T-helper 2 cell treated with Interferon-gamma antibody and Interleukin-4, amounts not matched to agents 100 ng/mL and 5 ng/mL, for 36 hours (primary cell): Measurements from ENCODE around the gene ZNF146. TPM values are rescaled to one million over a fixed set of nuclear protein-coding genes. Genes with fewer than 3 reads are reported as not detected.
"Not testable (repeated sequence)": the region's sequence is repeated elsewhere in the genome, so short reads cannot be mapped to it uniquely, and the experiment has no call there.

ENCODE experiments used
- intact Hi-C: fragments of 100-400 bp; cut with micrococcal nuclease; formaldehyde crosslinking; loops from one replicate; pipeline ENCODE4 v1.15.1; 2023
- total RNA-seq: library from RNA; stranded (reverse); gene quantifications from 2 replicates; pipeline ENCODE4 v1.2.3, GENCODE V29; 2022

The ZNF146 gene
- 53.9 and 59.3 TPM in 2 replicates for total RNA-seq

GRCh38 chr19:36214386-36215275, at the start of gene ZNF146, which contains the start of gene ZNF565:
Gene ZNF146 (plus strand): TSS chr19:36215106. CDS start chr19:36236441, 21,335 bp downstream.
Gene ZNF565 (minus strand): TSS chr19:36214665. CDS start chr19:36201985, 12,680 bp downstream.
- intact Hi-C loops = loop anchor here (1.0 to 10.0 kb wide), 13 partner anchors 74 to 1253 kb away; partner anchors contain the start of genes CAPNS1, TBCB, THAP8 and WDR62

- intact Hi-C loops = no loop called here
Measured at GRCh38 chr19:36169084-36169760, 45.7 kb upstream of the ZNF146 start.

DNA sequence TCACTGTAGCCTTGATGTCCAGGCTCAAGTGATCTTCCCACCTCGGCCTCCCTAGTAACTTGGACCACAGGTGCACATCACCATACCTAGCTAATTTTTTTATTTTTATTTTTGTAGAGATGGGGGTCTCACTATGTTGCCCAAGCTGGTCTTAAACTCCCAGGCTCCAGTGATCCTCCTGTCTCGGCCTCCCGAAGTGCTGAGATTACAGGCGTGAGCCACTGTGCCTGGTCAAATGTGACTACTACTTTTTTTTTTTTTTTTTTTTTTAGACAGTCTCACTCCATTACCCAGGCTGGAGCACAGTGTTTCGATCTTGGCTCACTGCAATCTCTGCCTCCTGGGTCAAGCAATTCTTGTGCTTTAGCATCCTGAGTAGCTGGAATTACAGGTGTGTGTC, 42.1 kb upstream of the ZNF146 start:
- intact Hi-C loops = no loop called here

DNA sequence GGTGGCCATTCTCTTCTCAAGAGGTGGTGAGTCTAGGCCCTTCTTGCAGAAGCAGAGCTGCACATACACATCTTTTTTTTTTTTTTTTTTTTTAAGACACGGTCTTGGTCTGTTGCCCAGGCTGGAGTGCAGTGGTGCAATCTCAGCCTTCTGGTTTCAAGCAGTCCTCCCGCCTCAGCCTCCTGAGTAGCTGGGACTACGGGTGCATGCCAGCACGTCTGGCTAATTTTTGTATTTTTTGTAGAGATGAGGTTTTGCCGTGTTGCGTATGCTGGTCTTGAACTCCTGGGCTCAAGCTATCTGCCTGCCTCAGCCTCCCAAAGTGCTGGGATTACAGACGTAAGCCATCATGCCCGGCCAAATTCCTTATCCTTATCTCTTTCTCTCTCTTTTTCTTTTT, 41.1 kb upstream of the ZNF146 start:
- intact Hi-C loops = not testable (repeated sequence)

DNA sequence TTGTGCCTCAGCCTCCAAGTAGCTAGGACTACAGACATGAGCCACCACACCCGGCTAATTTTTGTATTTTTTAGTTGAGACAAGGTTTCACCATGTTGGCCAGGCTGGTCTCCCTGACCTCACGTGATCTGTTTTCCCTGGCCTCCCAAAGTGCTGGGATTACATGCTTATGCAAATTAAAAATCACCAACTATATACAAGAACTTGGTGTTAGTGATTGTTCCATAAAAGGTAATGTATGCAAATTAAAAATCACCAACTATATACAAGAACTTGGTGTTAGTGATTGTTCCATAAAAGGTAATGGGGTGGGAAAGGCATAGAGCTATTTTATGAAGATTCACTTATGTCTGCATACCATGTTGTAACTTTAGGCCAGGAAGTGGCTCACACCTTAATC, 35.8 kb upstream of the ZNF146 start:
- intact Hi-C loops = not testable (repeated sequence)

- intact Hi-C loops = no loop called here
Measured at GRCh38 chr19:36182612-36183244, 32.2 kb upstream of the ZNF146 start.

GRCh38 chr19:36183245-36183628, 31.7 kb upstream of the ZNF146 start:
- intact Hi-C loops = no loop called here

GRCh38 chr19:36186722-36187121, 28.2 kb upstream of the ZNF146 start:
- intact Hi-C loops = not testable (repeated sequence)

GRCh38 chr19:36196249-36196648, 18.7 kb upstream of the ZNF146 start:
- intact Hi-C loops = no loop called here

GRCh38 chr19:36198119-36198518, 16.8 kb upstream of the ZNF146 start:
- intact Hi-C loops = no loop called here

DNA sequence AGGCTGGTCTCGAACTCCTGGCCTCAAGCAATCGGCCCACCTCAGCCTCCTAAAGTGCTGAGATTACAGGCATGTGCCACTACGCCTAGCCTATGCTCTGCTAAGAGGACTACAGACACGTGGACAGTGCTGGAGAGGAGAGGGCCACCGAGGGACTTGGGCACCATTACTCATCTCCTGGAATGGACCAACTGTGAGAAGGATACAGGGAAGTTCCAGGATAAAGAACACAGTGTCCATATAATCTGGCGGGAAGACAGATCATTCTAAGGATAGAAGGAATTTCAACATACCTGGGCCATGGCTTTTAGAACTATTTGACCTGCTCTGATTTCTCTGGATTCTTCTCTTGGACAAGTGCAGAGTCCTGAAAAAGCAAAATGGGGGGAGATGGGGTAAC, 13.2 kb upstream of the ZNF146 start:
- intact Hi-C loops = no loop called here

- intact Hi-C loops = no loop called here
Measured at GRCh38 chr19:36203293-36203692, 11.6 kb upstream of the ZNF146 start.

DNA sequence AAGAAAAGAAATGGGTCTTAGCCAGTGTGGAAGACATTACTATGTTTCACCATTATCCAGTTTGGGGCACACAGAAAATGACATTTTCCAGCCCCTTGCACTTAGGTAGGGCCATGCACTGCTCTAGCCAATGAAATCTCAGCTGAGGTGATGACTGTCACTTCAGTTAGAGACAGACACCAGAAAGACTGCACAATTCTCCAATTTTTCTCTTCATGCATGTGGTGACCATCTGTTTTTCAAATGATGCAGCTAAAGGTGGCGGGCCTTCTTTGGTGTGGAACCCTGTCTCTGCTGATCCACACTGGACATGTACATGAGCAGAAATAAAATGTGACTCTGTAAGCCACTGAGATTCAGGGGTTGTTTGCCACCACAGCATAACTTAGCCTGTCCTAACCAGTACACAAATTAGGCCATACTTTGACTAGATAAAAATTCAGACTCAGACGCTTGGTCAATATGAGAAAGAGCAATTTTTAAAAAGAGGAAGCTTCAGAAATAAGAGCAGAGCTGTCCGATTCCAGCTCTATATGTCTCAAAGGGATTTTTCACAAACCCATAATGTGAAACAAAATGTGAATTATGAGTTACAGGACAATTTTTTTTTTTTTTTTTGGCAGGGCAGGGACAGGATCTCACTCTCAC, 7.2 kb upstream of the ZNF146 start:
- intact Hi-C loops = no loop called here

DNA sequence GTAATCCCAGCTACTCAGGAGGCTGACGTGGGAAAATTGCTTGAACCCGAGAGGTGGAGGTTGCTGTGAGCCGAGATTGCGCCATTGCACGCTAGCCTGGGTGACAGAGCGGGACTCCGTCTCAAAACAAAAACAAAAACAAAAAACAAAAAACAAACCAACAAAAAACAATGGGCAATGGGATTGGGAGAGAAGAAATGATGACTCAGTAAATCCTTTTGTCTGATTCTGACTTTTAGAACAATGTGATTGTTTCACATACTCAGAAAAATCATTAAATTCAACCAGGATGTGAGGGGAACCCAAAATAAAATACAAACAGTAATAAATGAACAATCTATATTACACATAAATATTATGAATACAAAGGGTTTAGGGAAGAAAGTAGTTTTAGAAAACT, 5.5 kb upstream of the ZNF146 start:
- intact Hi-C loops = no loop called here

DNA sequence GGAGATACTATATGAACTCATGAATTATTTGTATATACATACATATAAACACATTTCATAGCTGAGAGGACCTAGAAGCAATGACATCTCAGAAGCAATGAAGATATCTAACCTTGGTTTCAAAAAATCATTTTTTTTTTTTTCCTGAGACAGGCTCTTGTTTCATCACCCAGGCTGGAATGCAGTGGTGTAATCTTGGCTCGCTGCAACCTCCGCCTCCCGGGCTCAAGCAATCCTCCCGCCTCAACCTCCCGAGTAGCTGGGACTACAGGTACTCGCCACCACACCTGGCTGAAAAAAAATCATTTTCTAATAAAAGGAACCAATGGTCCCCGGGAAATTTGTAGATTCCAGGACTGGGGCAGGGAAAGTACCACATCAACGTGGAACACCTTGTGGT, 4.4 kb upstream of the ZNF146 start:
- intact Hi-C loops = loop anchor here (10.0 kb wide), 3 partner anchors 364 to 1164 kb away; partner anchors contain the start of genes ZNF382, ZNF527 and ZNF529

- intact Hi-C loops = loop anchor here (10.0 kb wide), 3 partner anchors 362 to 1162 kb away; partner anchors contain the start of genes ZNF382, ZNF527 and ZNF529
Measured at GRCh38 chr19:36212895-36213294, 2.0 kb upstream of the ZNF146 start.

GRCh38 chr19:36215276-36216123, 594 bp downstream of the ZNF146 start:
- intact Hi-C loops = loop anchor here (1.0 to 10.0 kb wide), 7 partner anchors 75 to 1159 kb away; partner anchors contain the start of genes CAPNS1, ZNF382, ZNF420 and ZNF461

DNA sequence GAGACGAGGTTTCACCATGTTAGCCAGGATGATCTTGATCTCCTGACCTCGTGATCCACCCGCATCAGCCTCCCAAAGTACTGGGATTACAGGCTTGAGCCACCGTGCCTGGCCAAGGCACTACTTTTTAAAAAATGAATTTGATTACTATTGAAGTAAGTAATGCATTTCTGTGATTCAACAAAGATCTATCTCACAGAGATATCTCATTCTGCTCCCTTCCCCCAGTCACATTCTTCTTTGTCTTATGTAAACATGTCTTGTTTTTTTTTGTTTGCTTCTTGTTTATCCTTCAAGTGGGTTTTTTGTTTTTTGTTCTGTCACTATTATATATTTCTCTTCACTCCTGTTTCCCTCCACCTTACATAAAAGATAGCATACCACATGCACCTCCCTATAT, 6.6 kb downstream of the ZNF146 start:
- intact Hi-C loops = no loop called here

DNA sequence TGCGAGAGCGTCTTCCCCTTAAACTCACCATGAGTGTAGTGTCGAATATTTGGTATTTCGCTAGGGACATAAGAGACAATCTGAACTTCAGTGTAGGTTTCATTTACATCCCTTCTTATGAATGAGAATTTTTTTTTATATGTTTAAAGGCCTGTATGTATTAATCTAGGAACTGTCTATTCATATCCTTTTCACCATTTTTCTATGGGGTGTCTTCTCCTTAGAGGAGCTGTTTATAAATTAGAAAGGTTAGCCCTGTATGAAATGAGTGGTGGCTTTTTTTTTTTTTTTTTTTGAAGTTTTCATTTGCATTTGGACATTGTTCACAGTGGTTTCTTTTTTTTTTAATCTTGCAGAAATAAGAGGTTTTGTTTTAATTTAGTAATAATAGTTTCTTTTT, 7.6 kb downstream of the ZNF146 start:
- intact Hi-C loops = no loop called here
